Natural killer cell (primary cell): ENCODE results near the gene EXOC3L4. TPM values are rescaled to one million over a fixed set of nuclear protein-coding genes. Genes with fewer than 3 reads are reported as not detected.

Experiments used
- ATAC-seq, 3 donors: fragments of 150-1000 bp in 2 of 3; fragments of 200-7000 bp in 1 of 3; cut with Tn5 transposase; 1 replicate in 1 of 3; 2 replicates in 2 of 3; pipeline ENCODE4 v1.10.0; 2021; ENCODE audit warnings: mild to moderate bottlenecking in 2 of 3, moderate library complexity in 2 of 3
- DNase-seq, 2 donors: peaks; one replicate each; pipeline versions ENCODE4 v3.0.0 to v3.0.0-alpha.2; 2013 to 2021; ENCODE audit warnings: mixed read lengths in 1 of 2
- H3K27ac ChIP-seq: one replicate; pipeline ENCODE4 v1.5.1; 2013; ENCODE audit warnings: mild to moderate bottlenecking, low read length
- H3K27me3 ChIP-seq: one replicate; pipeline ENCODE4 v1.6.1; 2013; ENCODE audit warnings: low read length; ENCODE audit not compliant: control insufficient read depth, insufficient read depth
- H3K36me3 ChIP-seq: one replicate; pipeline ENCODE4 v1.6.1; 2013; ENCODE audit warnings: low read length; ENCODE audit not compliant: control insufficient read depth, insufficient read depth
- H3K4me1 ChIP-seq: one replicate; pipeline ENCODE4 v1.6.1; 2013; ENCODE audit warnings: low read length; ENCODE audit not compliant: control insufficient read depth, insufficient read depth
- H3K4me3 ChIP-seq: one replicate; pipeline ENCODE4 v1.5.1; 2013; ENCODE audit warnings: low read length
- H3K9me3 ChIP-seq: one replicate; pipeline ENCODE4 v1.6.1; 2013; ENCODE audit warnings: low read length; ENCODE audit not compliant: control insufficient read depth, insufficient read depth
- H3K27ac Mint-ChIP-seq, 2 donors: one replicate each; pipeline ENCODE4 v1.8.0; 2022; ENCODE audit warnings: mild to moderate bottlenecking in 2 of 2, mixed read lengths in 2 of 2, moderate library complexity in 1 of 2
- H3K27me3 Mint-ChIP-seq, 2 donors: one replicate each; pipeline ENCODE4 v1.8.0; 2022; ENCODE audit warnings: low read depth in 2 of 2, mixed read lengths in 2 of 2
- H3K36me3 Mint-ChIP-seq: one replicate; pipeline ENCODE4 v1.8.0; 2022; ENCODE audit warnings: mixed read lengths
- H3K4me1 Mint-ChIP-seq, 2 donors: one replicate each; pipeline ENCODE4 v1.8.0; 2022; ENCODE audit warnings: mixed read lengths in 2 of 2
- H3K4me3 Mint-ChIP-seq: one replicate; pipeline ENCODE4 v1.8.0; 2022; ENCODE audit warnings: mild to moderate bottlenecking, moderate library complexity, mixed read lengths
- H3K9me3 Mint-ChIP-seq, 2 donors: one replicate each; pipeline ENCODE4 v1.8.0; 2022; ENCODE audit warnings: mixed read lengths in 2 of 2
- CTCF ChIP-seq: fragments of 200-600 bp; IDR thresholded peaks from one replicate; pipeline ENCODE4 v1.8.0; 2022; ENCODE audit warnings: antibody characterized with exemption
- WGBS: methylation state at CpG from one replicate; pipeline ENCODE4 v1.1.7; 2013; ENCODE audit warnings: missing lambda C conversion rate; ENCODE audit not compliant: insufficient coverage; 5-methylcytosine and 5-hydroxymethylcytosine counted together
- intact Hi-C: fragments of 100-400 bp; cut with micrococcal nuclease; formaldehyde crosslinking; loops from one replicate; pipeline ENCODE4 v1.14.2; 2022
- total RNA-seq, 4 donors: library from RNA; stranded (reverse); fragments of 120-200 nt in 1 of 4; gene quantifications; one replicate each; pipeline versions ENCODE4 v1.2.3 to v1.2.4, GENCODE V29; 2013 to 2022

Gene EXOC3L4
- total RNA-seq, 3 donors from 2014 or later (not counting 1 experiment from before 2014, with no cell fraction given), result not detected

DNA sequence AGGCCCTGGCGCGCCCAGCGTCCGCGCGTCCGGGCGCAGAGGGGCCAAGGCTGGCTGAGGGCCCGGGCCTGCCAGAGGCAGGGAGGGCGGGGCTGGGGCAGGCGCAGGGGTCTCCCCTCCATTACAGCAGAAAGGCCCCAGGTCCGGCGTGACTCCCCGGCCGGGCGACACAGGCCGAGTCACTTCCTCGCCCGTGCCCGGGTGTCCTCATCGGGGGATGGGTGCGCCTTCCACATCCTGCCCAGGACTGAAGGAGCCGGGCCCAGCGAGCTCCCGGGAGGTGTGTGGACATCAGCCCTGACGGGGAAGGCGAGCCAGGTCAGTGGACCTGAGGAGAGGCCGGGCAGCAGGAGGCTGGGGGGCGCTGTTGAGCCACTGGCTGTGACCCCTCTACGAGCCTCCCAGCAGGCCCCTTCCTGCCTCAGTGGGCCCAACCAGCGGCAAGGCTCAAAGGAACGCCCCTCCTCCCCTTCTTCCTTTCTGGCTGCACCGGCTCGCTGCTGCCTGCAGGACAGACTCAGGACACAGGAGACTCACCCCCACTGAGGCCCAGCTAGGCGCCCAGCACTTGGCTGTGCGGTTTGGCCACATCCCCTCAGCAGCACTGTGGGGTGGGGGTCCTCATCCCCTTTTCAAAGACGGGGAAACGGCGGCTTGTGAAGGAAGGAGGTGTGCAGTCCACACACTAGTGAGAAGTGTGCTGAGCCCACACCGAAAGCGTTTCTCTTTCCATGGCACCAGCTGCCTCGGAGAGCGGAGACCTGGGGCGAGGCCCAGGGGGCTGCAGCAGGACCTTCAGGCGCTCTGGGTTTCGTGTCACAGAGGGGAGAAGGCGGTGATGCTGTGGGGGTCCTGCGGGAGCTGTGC is 29.3 kb downstream of the EXOC3L4 start:
- Histone ChIP-seq H3K4me1 (peaks cover 34% of the 10 kb centered on the region), H3K4me3 (peak overlapping the region; percentile 24), H3K36me3 (no peaks in the 10 kb centered on the region), H3K9me3 (no peaks in the 10 kb centered on the region), H3K27ac (no peak overlapping the region), H3K27me3 (peaks cover 14% of the 10 kb centered on the region)
- no peaks in the 10 kb centered on the region for H3K36me3 Mint-ChIP-seq
- peak overlapping the region; percentile 28 for H3K4me3 Mint-ChIP-seq
- H3K27me3 Mint-ChIP-seq, result peaks cover 21 to 32% of the 10 kb centered on the region in 2 donors
- H3K9me3 Mint-ChIP-seq, result no peaks in the 10 kb centered on the region
- no peak for TF ChIP-seq CTCF
- H3K4me1 Mint-ChIP-seq, result peaks cover 0 to 6% of the 10 kb centered on the region in 2 donors
- ATAC-seq, result peak in 1 of 3 donors; percentile 5
- H3K27ac Mint-ChIP-seq, result no peak overlapping the region
- DNase-seq, result no peak
- 14% methylated on average over 48 of the region's 48 CpGs for WGBS
- intact Hi-C loops, result no loop called here

DNA sequence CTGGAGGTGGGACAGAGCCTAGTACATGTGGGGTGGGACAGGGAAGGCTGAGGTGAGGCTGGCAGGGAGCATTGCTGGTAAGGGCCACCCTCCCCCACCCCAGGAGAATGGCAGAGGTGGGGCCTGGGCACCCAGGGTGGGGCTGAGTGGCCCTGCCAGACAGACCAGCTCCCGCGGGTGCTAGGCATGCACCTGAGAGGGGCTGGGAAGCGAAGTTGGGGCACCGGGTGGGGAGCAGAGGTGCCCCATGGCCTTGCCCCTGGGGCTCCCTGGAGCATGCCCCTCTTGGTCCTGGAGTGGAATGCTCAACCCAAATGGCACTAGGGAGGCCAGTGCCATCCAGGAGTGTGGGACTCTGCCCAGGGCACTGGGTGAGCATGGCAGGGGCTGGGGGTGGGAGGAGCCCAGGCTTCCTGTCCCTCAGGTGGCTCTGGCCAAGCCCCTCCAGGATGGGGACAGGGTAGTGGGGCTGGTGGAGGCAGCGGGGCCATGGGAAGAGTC is 30.0 kb downstream of the EXOC3L4 start:
- Histone ChIP-seq H3K27ac (no peak overlapping the region), H3K27me3 (peaks cover 14% of the 10 kb centered on the region), H3K4me1 (peaks cover 33% of the 10 kb centered on the region), H3K9me3 (no peaks in the 10 kb centered on the region), H3K36me3 (no peaks in the 10 kb centered on the region), H3K4me3 (no peak overlapping the region)
- Mint-ChIP-seq H3K36me3 (no peaks in the 10 kb centered on the region), H3K9me3 (no peaks in the 10 kb centered on the region), H3K27me3 (peaks cover 21 to 32% of the 10 kb centered on the region in 2 donors), H3K4me1 (peaks cover 0 to 6% of the 10 kb centered on the region in 2 donors), H3K27ac (no peak overlapping the region), H3K4me3 (no peak overlapping the region)
- intact Hi-C loops, result no loop called here
- ATAC-seq, result no peak
- WGBS, result 78% methylated on average over 5 of the region's 5 CpGs
- DNase-seq, result no peak
- no peak for TF ChIP-seq CTCF

- ATAC-seq (no peak), DNase-seq (no peak)
- peaks cover 0 to 6% of the 10 kb centered on the region in 2 donors for H3K4me1 Mint-ChIP-seq
- H3K27me3 ChIP-seq, result peaks cover 14% of the 10 kb centered on the region
- H3K36me3 Mint-ChIP-seq, result no peaks in the 10 kb centered on the region
- no peak overlapping the region for H3K27ac ChIP-seq
- peaks cover 26% of the 10 kb centered on the region for H3K4me1 ChIP-seq
- WGBS, result 89% methylated on average over 13 of the region's 13 CpGs
- H3K4me3 ChIP-seq, result no peak overlapping the region
- no peak overlapping the region for H3K4me3 Mint-ChIP-seq
- no peaks in the 10 kb centered on the region for H3K36me3 ChIP-seq
- TF ChIP-seq CTCF, result no peak
- no peaks in the 10 kb centered on the region for H3K9me3 Mint-ChIP-seq
- no peaks in the 10 kb centered on the region for H3K9me3 ChIP-seq
- H3K27ac Mint-ChIP-seq, result no peak overlapping the region
- intact Hi-C loops, result no loop called here
- H3K27me3 Mint-ChIP-seq, result peaks cover 17 to 25% of the 10 kb centered on the region in 2 donors
Measured at GRCh38 chr14:103125098-103126070, 30.9 kb downstream of the EXOC3L4 start.
